Calu3 (cell line): ENCODE results near the gene KDM4B. TPM values are rescaled to one million over a fixed set of nuclear protein-coding genes. Genes with fewer than 3 reads are reported as not detected.

ENCODE experiments used
- BruUV-seq: library from RNA; stranded (reverse); fragments of 400-500 nt; replicated peaks from 2 replicates; lab custom pipeline; 2021; lab: Mats Ljungman, UMichigan
- CTCF ChIA-PET: fragments of 300-600 bp; sonication (Branson Sonifier 250); formaldehyde crosslinking; loops from one replicate; lab custom pipeline; 2022; ENCODE audit warnings: antibody characterized with exemption; lab: Charles Lee
- DNase-seq: peaks from one replicate; pipeline ENCODE4 v3.0.0; 2022
- H3K27ac Mint-ChIP-seq: one replicate; pipeline ENCODE4 v1.8.0; 2022; ENCODE audit warnings: mixed read lengths; ENCODE audit not compliant: unreplicated experiment
- H3K27me3 Mint-ChIP-seq: one replicate; pipeline ENCODE4 v1.8.0; 2022; ENCODE audit warnings: mixed read lengths; ENCODE audit not compliant: unreplicated experiment
- H3K36me3 Mint-ChIP-seq: one replicate; pipeline ENCODE4 v1.8.0; 2022; ENCODE audit warnings: mild to moderate bottlenecking, moderate library complexity, mixed read lengths; ENCODE audit not compliant: insufficient read depth, unreplicated experiment
- H3K4me1 Mint-ChIP-seq: one replicate; pipeline ENCODE4 v1.8.0; 2022; ENCODE audit warnings: mild to moderate bottlenecking, low read depth, mixed read lengths; ENCODE audit not compliant: unreplicated experiment
- H3K4me3 Mint-ChIP-seq: one replicate; pipeline ENCODE4 v1.8.0; 2022; ENCODE audit warnings: mild to moderate bottlenecking, low read depth, moderate library complexity, mixed read lengths; ENCODE audit not compliant: unreplicated experiment
- H3K9me3 Mint-ChIP-seq: one replicate; pipeline ENCODE4 v1.8.0; 2022; ENCODE audit warnings: low read depth, mixed read lengths; ENCODE audit not compliant: unreplicated experiment
- intact Hi-C: fragments of 100-400 bp; cut with micrococcal nuclease; formaldehyde crosslinking; loops from one replicate; pipeline ENCODE4 v1.10.0; 2022; ENCODE audit not compliant: unreplicated experiment
- total RNA-seq: library from RNA; stranded (reverse); gene quantifications from 2 replicates; pipeline ENCODE4 v1.2.3, GENCODE V29; 2022
- TF ChIP-seq, protein P1 (sequence below): fragments of 200-600 bp; IDR thresholded peaks from one replicate; pipeline ENCODE4 v1.8.0; 2022; ENCODE audit warnings: antibody characterized with exemption; ENCODE audit not compliant: unreplicated experiment

Gene KDM4B
- total RNA-seq, 1 experiment from 2014 or later, result 13.9 TPM

DNA sequence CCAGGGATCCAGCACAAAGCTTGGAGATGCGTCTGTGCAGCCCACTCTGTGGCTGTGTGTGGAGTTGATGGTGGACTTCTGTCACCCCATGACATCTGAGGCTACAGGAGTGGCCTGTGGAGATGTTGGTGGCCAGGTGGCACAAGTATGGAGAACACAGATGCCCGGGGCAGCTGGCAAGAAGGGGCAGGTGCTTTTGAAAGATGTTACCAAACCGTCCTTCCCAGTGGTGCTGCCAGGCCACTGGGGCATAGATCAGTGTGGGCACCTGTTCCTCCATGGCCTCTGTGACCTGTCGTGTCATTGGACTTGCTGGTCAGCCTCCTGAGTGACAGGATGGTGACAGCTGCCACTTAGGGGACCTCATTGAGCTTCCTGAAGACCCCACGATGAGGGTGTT is 36.2 kb downstream of the KDM4B start:
- no peak overlapping the region for H3K4me3 Mint-ChIP-seq
- no TSS peak for BruUV-seq

DNA sequence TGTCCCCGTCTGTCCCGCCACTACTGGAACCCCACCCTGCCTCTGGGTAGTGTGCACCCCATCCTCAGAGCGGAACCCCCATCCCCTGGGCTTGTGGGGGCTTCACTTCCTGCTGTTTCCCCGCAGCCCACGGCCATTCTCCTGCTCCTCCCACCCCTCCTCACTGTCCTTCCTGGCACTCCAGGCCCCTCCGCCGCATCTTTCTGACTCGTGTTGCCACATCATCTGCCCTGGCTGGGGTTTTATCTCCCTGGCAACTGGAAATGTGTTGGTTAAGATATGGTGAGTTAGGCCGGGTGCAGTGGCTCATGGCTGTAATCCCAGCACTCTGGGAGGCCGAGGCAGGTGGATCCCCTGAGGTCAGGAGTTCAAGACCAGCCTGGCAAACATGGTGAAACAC is 37.3 kb downstream of the KDM4B start:
- no TSS peak for BruUV-seq
- CTCF ChIA-PET, result no interaction called here
- Mint-ChIP-seq H3K27me3 (no peaks in the 10 kb centered on the region), H3K4me3 (no peak overlapping the region), H3K9me3 (no peaks in the 10 kb centered on the region), H3K36me3 (peaks cover 5% of the 10 kb centered on the region), H3K27ac (no peak overlapping the region), H3K4me1 (peaks cover 9% of the 10 kb centered on the region)
- intact Hi-C loops, result no loop called here
- no peak for DNase-seq
- TF ChIP-seq, protein P1, sequence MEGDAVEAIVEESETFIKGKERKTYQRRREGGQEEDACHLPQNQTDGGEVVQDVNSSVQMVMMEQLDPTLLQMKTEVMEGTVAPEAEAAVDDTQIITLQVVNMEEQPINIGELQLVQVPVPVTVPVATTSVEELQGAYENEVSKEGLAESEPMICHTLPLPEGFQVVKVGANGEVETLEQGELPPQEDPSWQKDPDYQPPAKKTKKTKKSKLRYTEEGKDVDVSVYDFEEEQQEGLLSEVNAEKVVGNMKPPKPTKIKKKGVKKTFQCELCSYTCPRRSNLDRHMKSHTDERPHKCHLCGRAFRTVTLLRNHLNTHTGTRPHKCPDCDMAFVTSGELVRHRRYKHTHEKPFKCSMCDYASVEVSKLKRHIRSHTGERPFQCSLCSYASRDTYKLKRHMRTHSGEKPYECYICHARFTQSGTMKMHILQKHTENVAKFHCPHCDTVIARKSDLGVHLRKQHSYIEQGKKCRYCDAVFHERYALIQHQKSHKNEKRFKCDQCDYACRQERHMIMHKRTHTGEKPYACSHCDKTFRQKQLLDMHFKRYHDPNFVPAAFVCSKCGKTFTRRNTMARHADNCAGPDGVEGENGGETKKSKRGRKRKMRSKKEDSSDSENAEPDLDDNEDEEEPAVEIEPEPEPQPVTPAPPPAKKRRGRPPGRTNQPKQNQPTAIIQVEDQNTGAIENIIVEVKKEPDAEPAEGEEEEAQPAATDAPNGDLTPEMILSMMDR, result no peak

More for the DNA sequence above, 36.2 kb downstream of the KDM4B start:
- CTCF ChIA-PET, result no interaction called here
- DNase-seq, result no peak
- intact Hi-C loops, result no loop called here
- no peak overlapping the region for H3K27ac Mint-ChIP-seq
- no peaks in the 10 kb centered on the region for H3K27me3 Mint-ChIP-seq
- H3K36me3 Mint-ChIP-seq, result peaks cover 5% of the 10 kb centered on the region
- no peaks in the 10 kb centered on the region for H3K9me3 Mint-ChIP-seq
- peaks cover 9% of the 10 kb centered on the region for H3K4me1 Mint-ChIP-seq
- TF ChIP-seq, protein P1, result no peak

DNA sequence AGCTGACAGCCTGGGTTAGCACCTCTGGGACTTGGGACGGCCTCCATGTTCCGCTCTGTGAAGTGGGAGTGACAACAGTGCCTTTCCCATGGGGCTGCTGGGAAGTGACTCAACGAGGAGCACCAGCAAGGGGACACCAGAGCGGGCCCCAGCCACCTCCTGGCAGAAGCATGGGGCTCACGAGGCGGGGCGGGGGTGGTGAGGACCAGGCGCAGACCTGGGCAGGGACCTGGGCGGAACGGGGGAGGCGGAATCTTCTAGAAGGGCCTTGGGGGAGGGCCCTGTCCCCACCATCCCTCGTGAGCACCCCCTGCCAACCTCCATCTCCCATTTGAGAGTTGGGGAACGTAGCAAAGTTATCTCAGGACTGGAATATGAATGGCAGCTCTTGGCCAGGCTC is 37.9 kb downstream of the KDM4B start:
- H3K4me3 Mint-ChIP-seq, result no peak overlapping the region
- no peak overlapping the region for H3K27ac Mint-ChIP-seq
- H3K36me3 Mint-ChIP-seq, result peaks cover 5% of the 10 kb centered on the region
- no peak for DNase-seq
- no peaks in the 10 kb centered on the region for H3K27me3 Mint-ChIP-seq
- no TSS peak for BruUV-seq
- intact Hi-C loops, result no loop called here
- TF ChIP-seq, protein P1, result no peak
- H3K4me1 Mint-ChIP-seq, result peaks cover 9% of the 10 kb centered on the region
- CTCF ChIA-PET, result no interaction called here
- no peaks in the 10 kb centered on the region for H3K9me3 Mint-ChIP-seq

DNA sequence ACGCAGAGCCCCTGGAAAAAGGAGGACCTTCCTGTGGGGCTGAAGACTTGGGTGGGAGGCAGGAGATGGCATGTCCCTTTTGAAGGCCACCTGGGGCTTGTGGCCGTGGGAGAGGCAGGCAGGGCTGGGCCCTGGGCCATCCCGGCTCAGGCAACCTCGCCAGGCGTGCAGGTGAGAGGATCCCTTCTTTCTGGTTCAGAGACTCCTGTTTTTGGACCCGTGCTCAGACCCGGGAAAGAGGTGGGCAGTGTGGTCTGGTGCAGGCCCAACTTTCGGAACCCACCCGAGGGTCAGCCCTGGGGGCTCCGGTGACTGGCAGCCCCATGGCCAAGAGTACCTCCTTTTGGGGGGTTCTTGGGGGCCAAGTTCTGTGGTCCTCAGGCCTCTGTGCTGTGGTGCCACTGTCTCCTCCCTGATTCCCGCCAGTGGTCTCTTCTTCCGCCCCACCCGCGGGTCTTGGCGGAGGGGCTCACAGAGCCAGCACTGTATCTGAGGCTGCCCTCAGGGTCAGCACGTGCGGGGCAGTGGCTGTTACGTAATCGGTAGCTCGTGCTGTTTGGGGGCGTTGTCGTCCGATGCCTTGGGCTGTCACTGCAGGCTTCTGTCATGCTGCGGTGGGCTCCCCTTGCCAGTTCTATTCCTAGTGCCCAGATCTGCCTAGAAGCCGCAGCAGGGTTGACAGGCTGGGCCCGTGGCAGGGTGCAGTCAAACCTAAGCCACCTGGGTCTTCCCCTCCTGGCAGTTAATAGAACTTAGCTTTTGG is 42.7 kb downstream of the KDM4B start:
- no peaks in the 10 kb centered on the region for H3K27me3 Mint-ChIP-seq
- H3K9me3 Mint-ChIP-seq, result no peaks in the 10 kb centered on the region
- H3K4me3 Mint-ChIP-seq, result no peak overlapping the region
- H3K4me1 Mint-ChIP-seq, result no peaks in the 10 kb centered on the region
- no TSS peak for BruUV-seq
- TF ChIP-seq, protein P1, result no peak
- no peaks in the 10 kb centered on the region for H3K36me3 Mint-ChIP-seq
- DNase-seq, result no peak
- intact Hi-C loops, result no loop called here
- CTCF ChIA-PET, result no interaction called here
- H3K27ac Mint-ChIP-seq, result no peak overlapping the region
